ENCODE measurements around the gene SCN5A. TPM values are rescaled to one million over a fixed set of nuclear protein-coding genes. Genes with fewer than 3 reads are reported as not detected.

Gene SCN5A
- total and polyA plus RNA-seq, 2 of the 4 experiments (the other 2 are of a cell fraction) = 1.9 to 2.0 TPM

GRCh38 chr3:38646630-38647029 is 2.9 kb downstream of the SCN5A start (continued):
- TF ChIP-seq RFX5 (IDR thresholded peaks at IDR 0.05; ENCODE audit: low read depth, low read length) = no peak
- TF ChIP-seq MXI1 (IDR thresholded peaks at IDR 0.05; ENCODE audit: borderline replicate concordance, low read depth, low read length) = no peak
- no peak for TF ChIP-seq CEBPB (IDR thresholded peaks at IDR 0.05; ENCODE audit: low read depth, low read length)

GRCh38 chr3:38646062-38646461 is 3.4 kb downstream of the SCN5A start:
- no peak overlapping the region for H3K18ac ChIP-seq (ENCODE audit: low read depth, low read length)
- no TSS peak for BruUV-seq (replicated peaks)
- no peak overlapping the region for H3K4ac ChIP-seq (ENCODE audit: low read depth, low read length)
- H3K36me3 ChIP-seq (ENCODE audit: control insufficient read depth, insufficient read depth, low read length) = no peaks in the 10 kb centered on the region
- peaks cover 3% of the 10 kb centered on the region for H3K4me1 ChIP-seq (ENCODE audit: control insufficient read depth, insufficient read depth, low read length)
- DNase-seq (no peak), ATAC-seq (ENCODE audit: low read depth) (no peak)
- no peak overlapping the region for H2AK9ac ChIP-seq (replicated peaks; ENCODE audit: low read depth, low read length, poor library complexity)
- no peaks in the 10 kb centered on the region for H3K9me3 ChIP-seq (ENCODE audit: control insufficient read depth, insufficient read depth, low read length)
- ChIA-PET CTCF (interaction anchor here (0.8 to 2.5 kb wide), 3 partner anchors 153 to 354 kb away, joined by 5 to 9 read pairs (median 7); no protein-coding TSS in a partner anchor), POLR2A (ENCODE audit: unreplicated experiment) (no interaction called here)
- no peak overlapping the region for H2BK120ac ChIP-seq (ENCODE audit: low read depth, low read length)
- peaks cover 3% of the 10 kb centered on the region; the same call in 1 of the 2 replicates for H3K27me3 ChIP-seq (ENCODE audit: control insufficient read depth, insufficient read depth, low read length)
- no peaks in the 10 kb centered on the region; the same call in 1 of the 2 replicates for H3K9me1 ChIP-seq (ENCODE audit: insufficient read depth, low read length)
- H3K79me1 ChIP-seq (ENCODE audit: low read depth in 1 of 2, low read length in 2 of 2) = peaks cover 0 to 11% of the 10 kb centered on the region in 2 experiments; a peak in 2 of 4 replicates
- H2AK5ac ChIP-seq (ENCODE audit: low read depth, low read length) = no peak overlapping the region
- no peak overlapping the region for H2BK15ac ChIP-seq (ENCODE audit: low read depth, low read length)
- no peaks in the 10 kb centered on the region for H4K20me1 ChIP-seq (ENCODE audit: insufficient read depth, low read length)
- no peak overlapping the region for H2BK20ac ChIP-seq (ENCODE audit: low read depth, low read length)
- no peak overlapping the region for H3K56ac ChIP-seq (ENCODE audit: extremely low read depth, insufficient read depth, low read length)
- H3K4me2 ChIP-seq (ENCODE audit: low read depth, low read length) = no peak overlapping the region
- H3K23ac ChIP-seq (ENCODE audit: low read depth, low read length) = no peak overlapping the region
- no peak overlapping the region for H4K5ac ChIP-seq (ENCODE audit: low read depth, low read length)
- no peak overlapping the region for H3K27ac ChIP-seq (ENCODE audit: insufficient read depth, low read length)
- WGBS, 2 experiments (ENCODE audit: extremely low coverage in 2 of 2, insufficient read length in 1 of 2) = no CpG with 5 or more reads among the region's 4 CpGs
- H4K8ac ChIP-seq (ENCODE audit: low read depth in 2 of 2, low read length in 2 of 2) = no peak overlapping the region
- no peak overlapping the region for H4K91ac ChIP-seq (ENCODE audit: insufficient read depth, low read depth, low read length)
- dilution Hi-C loops (cut with HindIII; ENCODE audit: low sequenced_read_pairs, unreplicated experiment) (no loop called here), intact Hi-C loops (cut with micrococcal nuclease) (loop anchor here (5.0 kb wide), 1 partner anchor 351 kb away; no protein-coding TSS in a partner anchor), in situ Hi-C loops (cut with MboI; ENCODE audit: low sequenced_read_pairs) (loop anchor here (5.0 kb wide), 1 partner anchor 109 kb away; no protein-coding TSS in a partner anchor)
- H3K4me3 ChIP-seq (ENCODE audit: insufficient read depth, low read depth, low read length) = no peak overlapping the region
- no peak overlapping the region for H3K14ac ChIP-seq (replicated peaks; ENCODE audit: low read depth, low read length)
- H3K9ac ChIP-seq (ENCODE audit: low read depth, low read length) = no peak overlapping the region
- no peak overlapping the region for H2AFZ ChIP-seq (replicated peaks; ENCODE audit: low read length, poor library complexity)
- H2BK5ac ChIP-seq (ENCODE audit: low read depth, low read length, poor library complexity, severe bottlenecking) = no peak overlapping the region
- TF ChIP-seq BHLHE40 (IDR thresholded peaks at IDR 0.05; ENCODE audit: low read depth, low read length) (no peak), ELK1 (IDR thresholded peaks at IDR 0.05; ENCODE audit: borderline replicate concordance, low read depth, low read length) (no peak), POLR2A (IDR thresholded peaks at IDR 0.05; ENCODE audit: low read depth, low read length) (no peak), RFX5 (IDR thresholded peaks at IDR 0.05; ENCODE audit: low read depth, low read length) (no peak), RAD21 (IDR thresholded peaks at IDR 0.05; ENCODE audit: low read length) (no peak), SMC3 (IDR thresholded peaks at IDR 0.05; ENCODE audit: low read depth, low read length) (no peak), MAFK (IDR thresholded peaks at IDR 0.05; ENCODE audit: low read depth, low read length) (no peak), USF2 (IDR thresholded peaks at IDR 0.05; ENCODE audit: low read depth, low read length) (no peak), MXI1 (IDR thresholded peaks at IDR 0.05; ENCODE audit: borderline replicate concordance, low read depth, low read length) (no peak), NFE2L2 (IDR thresholded peaks at IDR 0.05; ENCODE audit: low read depth, low read length) (no peak), FOS (IDR thresholded peaks at IDR 0.05; ENCODE audit: low read depth, low read length) (no peak), CTCF (conservative IDR thresholded peaks at IDR 0.05; ENCODE audit: low read depth, low read length) (no peak), RCOR1 (IDR thresholded peaks at IDR 0.05; ENCODE audit: insufficient replicate concordance, low read length) (no peak), CEBPB (IDR thresholded peaks at IDR 0.05; ENCODE audit: low read depth, low read length) (no peak)

All from IMR-90 (cell line).